ENCODE measurements around the gene ATG2A. TPM values are rescaled to one million over a fixed set of nuclear protein-coding genes. Genes with fewer than 3 reads are reported as not detected.

Gene ATG2A
- total and polyA plus RNA-seq, 2 of the 8 experiments (the other 6 are each of a cell fraction or from before 2014, with no cell fraction given) = 12.1 to 22.1 TPM

GRCh38 chr11:64845129-64845775 is 71.8 kb downstream of the ATG2A start:
- 21% methylated on average over 9 of the region's 9 CpGs; no CpG with 5 or more reads in 1 of the 2 experiments for WGBS, 2 experiments (ENCODE audit: extremely low coverage in 1 of 2, insufficient coverage in 1 of 2, insufficient read length in 1 of 2, insufficient replicate concordance in 2 of 2, low coverage in 1 of 2, low lambda C conversion rate in 2 of 2, missing lambda C conversion rate in 1 of 2)
- Histone ChIP-seq H2BK5ac (ENCODE audit: low read depth, low read length) (peak overlapping the region; percentile 78; the same call in 1 of the 2 replicates), H2AFZ (ENCODE audit: low read length) (no peak overlapping the region), H3K18ac (ENCODE audit: extremely low read depth, low read length) (peak overlapping the region; percentile 1; the same call in 1 of the 2 replicates), H3K56ac (replicated peaks; ENCODE audit: insufficient read length, low read depth, low read length) (no peak overlapping the region), H4K8ac (ENCODE audit: extremely low read depth, insufficient read depth, low read length) (peak overlapping the region; percentile 17; the same call in 1 of the 2 replicates), H2BK120ac (replicated peaks; ENCODE audit: low read depth, low read length) (no peak overlapping the region), H3K36me3 (ENCODE audit: control insufficient read depth in 2 of 4, insufficient read depth in 4 of 4, low read length in 3 of 4) (no peaks in the 10 kb centered on the region), H2BK20ac (ENCODE audit: low read length) (no peak overlapping the region), H3K27ac (ENCODE audit: low read depth, low read length) (peak overlapping the region; percentile 75; the same call in 1 of the 2 replicates), H3K23ac (ENCODE audit: insufficient read length) (no peak overlapping the region), H2BK15ac (ENCODE audit: low read length) (no peak overlapping the region), H3K9me3 (ENCODE audit: insufficient read depth in 2 of 2, low read depth in 1 of 2, low read length in 1 of 2) (no peaks in the 10 kb centered on the region), H3K14ac (ENCODE audit: insufficient read length) (no peak overlapping the region), H4K20me1 (replicated peaks in 1 of 2; ENCODE audit: control insufficient read depth in 1 of 2, insufficient read depth in 2 of 2, low read length in 2 of 2) (no peaks in the 10 kb centered on the region), H4K5ac (ENCODE audit: insufficient read length, low read depth, low read length) (no peak overlapping the region), H3K23me2 (ENCODE audit: low read depth, low read length) (peaks cover 9% of the 10 kb centered on the region), H3K4me2 (ENCODE audit: insufficient read depth in 1 of 2, low read depth in 2 of 2, low read length in 2 of 2) (peak overlapping the region; percentile 65 to 84), H3K9ac (replicated peaks in 1 of 4; ENCODE audit: extremely low read depth in 1 of 4, low read depth in 3 of 4, low read length in 3 of 4) (no peak overlapping the region), H3K27me3 (replicated peaks in 1 of 4; ENCODE audit: control insufficient read depth in 3 of 4, extremely low read depth in 1 of 4, insufficient read depth in 3 of 4, low read length in 3 of 4) (no peaks in the 10 kb centered on the region), H2BK12ac (ENCODE audit: low read depth, low read length) (peak overlapping the region; percentile 50; the same call in 1 of the 2 replicates), H3K79me2 (ENCODE audit: control insufficient read depth in 1 of 2, insufficient read depth in 2 of 2, low read length in 2 of 2) (peaks cover 0 to 3% of the 10 kb centered on the region in 2 experiments; a peak in 1 of 4 replicates), H4K91ac (replicated peaks; ENCODE audit: insufficient read length, low read length) (no peak overlapping the region), H2AK5ac (ENCODE audit: low read depth, low read length) (no peak overlapping the region), H3K4me1 (replicated peaks in 1 of 4; ENCODE audit: control insufficient read depth in 3 of 4, insufficient read depth in 4 of 4, low read length in 3 of 4) (peaks cover 0 to 35% (median 23%) of the 10 kb centered on the region in 4 experiments; a peak in 6 of 7 replicates), H3K4me3 (ENCODE audit: extremely low read depth in 1 of 4, insufficient read depth in 2 of 4, low read depth in 3 of 4, low read length in 4 of 4) (peak overlapping the region; percentile 71 to 94 (median 76)), H3K79me1 (ENCODE audit: low read depth, low read length) (no peaks in the 10 kb centered on the region; the same call in 1 of the 2 replicates), H3K4ac (replicated peaks; ENCODE audit: insufficient read length, low read depth, low read length) (no peak overlapping the region)
- FAIRE-seq (no peak), DNase-seq (ENCODE audit: low read depth in 1 of 2, low spot score in 2 of 2) (no peak)
- TF ChIP-seq BACH1 (IDR thresholded peaks at IDR 0.05; ENCODE audit: low read length) = no peak
- TF ChIP-seq SIN3A (conservative IDR thresholded peaks at IDR 0.05 in 1 of 2, IDR thresholded peaks at IDR 0.05 in 1 of 2; ENCODE audit: low read depth in 1 of 2, low read length in 2 of 2) = 0 out of 4 replicates have a peak, but pooled peaks of 1 of the 2 experiments have one; percentile 7
- TF ChIP-seq GABPA (IDR thresholded peaks at IDR 0.05; ENCODE audit: borderline replicate concordance, insufficient read depth, low read length) = no peak
- TF ChIP-seq KDM1A (IDR thresholded peaks at IDR 0.05; ENCODE audit: borderline replicate concordance, low read length) = peak; percentile 96
- no peak for TF ChIP-seq CHD1 (IDR thresholded peaks at IDR 0.05; ENCODE audit: low read depth, low read length)
- peak in 1 of 2 experiments; percentile 64; a peak in 1 of 4 replicates for TF ChIP-seq HDAC2 (IDR thresholded peaks at IDR 0.05; ENCODE audit: borderline replicate concordance in 1 of 2, low read depth in 2 of 2, low read length in 2 of 2)
- TF ChIP-seq CHD2 (IDR thresholded peaks at IDR 0.05; ENCODE audit: low read length) = no peak
- no peak for TF ChIP-seq KDM5A (IDR thresholded peaks at IDR 0.05; ENCODE audit: low read length)
- POLR2A ChIA-PET (ENCODE audit: partially characterized antibody) = interaction anchor here (25.7 kb wide), 1 partner anchor 39 kb away, joined by 408 read pairs; the partner anchor contains the start of gene EHD1
- CTCF ChIA-PET (ENCODE audit: partially characterized antibody) = interaction anchor here (0.6 to 32.3 kb wide), 10 partner anchors 15 to 493 kb away, joined by 3 to 1058 read pairs (median 20); partner anchors contain the start of genes ARL2, BATF2, EHD1 and TM7SF2
